Muscle of arm (tissue), 14 donors: Measurements from ENCODE around the gene SLC17A2. TPM values are rescaled to one million over a fixed set of nuclear protein-coding genes. Genes with fewer than 3 reads are reported as not detected.

Experiments
- DNase-seq: peaks from one replicate; pipeline ENCODE4 v3.0.0-alpha.2; 2013
- long read RNA-seq, 11 donors: transcript quantifications; one replicate each; lab custom pipeline, GENCODE V29; 2026
- polyA plus RNA-seq, 12 donors: library from polyadenylated mRNA; unstranded; fragments of 120-200 nt; gene quantifications; one replicate each; pipeline ENCODE4 v1.2.1, GENCODE V29; 2013; ENCODE audit not compliant: insufficient read length in 12 of 12

The SLC17A2 gene, protein sequence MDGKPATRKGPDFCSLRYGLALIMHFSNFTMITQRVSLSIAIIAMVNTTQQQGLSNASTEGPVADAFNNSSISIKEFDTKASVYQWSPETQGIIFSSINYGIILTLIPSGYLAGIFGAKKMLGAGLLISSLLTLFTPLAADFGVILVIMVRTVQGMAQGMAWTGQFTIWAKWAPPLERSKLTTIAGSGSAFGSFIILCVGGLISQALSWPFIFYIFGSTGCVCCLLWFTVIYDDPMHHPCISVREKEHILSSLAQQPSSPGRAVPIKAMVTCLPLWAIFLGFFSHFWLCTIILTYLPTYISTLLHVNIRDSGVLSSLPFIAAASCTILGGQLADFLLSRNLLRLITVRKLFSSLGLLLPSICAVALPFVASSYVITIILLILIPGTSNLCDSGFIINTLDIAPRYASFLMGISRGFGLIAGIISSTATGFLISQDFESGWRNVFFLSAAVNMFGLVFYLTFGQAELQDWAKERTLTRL
- under 1 TPM in 2 of 12 donors, not detected in 10; 0.11 to 0.30 TPM for polyA plus RNA-seq
- long read RNA-seq, donor 1: 0 reads
- long read RNA-seq, donor 2: 0 reads
- long read RNA-seq, donor 3: 0 reads
- long read RNA-seq, donor 4, partial matches to known transcripts: 8 of 8 reads
- long read RNA-seq, donor 4, other reads (novel, unspliced or antisense): 0 of 8 reads
- long read RNA-seq, donor 5, partial matches to known transcripts: 36 of 36 reads
- long read RNA-seq, donor 5, other reads (novel, unspliced or antisense): 0 of 36 reads
- long read RNA-seq, donor 6: 0 reads
- long read RNA-seq, donor 7: 0 reads
- long read RNA-seq, donor 8, partial matches to known transcripts: 7 of 7 reads
- long read RNA-seq, donor 8, other reads (novel, unspliced or antisense): 0 of 7 reads
- long read RNA-seq, donor 9: 0 reads
- long read RNA-seq, donor 10: 0 reads
- long read RNA-seq, donor 11: 0 reads

DNA sequence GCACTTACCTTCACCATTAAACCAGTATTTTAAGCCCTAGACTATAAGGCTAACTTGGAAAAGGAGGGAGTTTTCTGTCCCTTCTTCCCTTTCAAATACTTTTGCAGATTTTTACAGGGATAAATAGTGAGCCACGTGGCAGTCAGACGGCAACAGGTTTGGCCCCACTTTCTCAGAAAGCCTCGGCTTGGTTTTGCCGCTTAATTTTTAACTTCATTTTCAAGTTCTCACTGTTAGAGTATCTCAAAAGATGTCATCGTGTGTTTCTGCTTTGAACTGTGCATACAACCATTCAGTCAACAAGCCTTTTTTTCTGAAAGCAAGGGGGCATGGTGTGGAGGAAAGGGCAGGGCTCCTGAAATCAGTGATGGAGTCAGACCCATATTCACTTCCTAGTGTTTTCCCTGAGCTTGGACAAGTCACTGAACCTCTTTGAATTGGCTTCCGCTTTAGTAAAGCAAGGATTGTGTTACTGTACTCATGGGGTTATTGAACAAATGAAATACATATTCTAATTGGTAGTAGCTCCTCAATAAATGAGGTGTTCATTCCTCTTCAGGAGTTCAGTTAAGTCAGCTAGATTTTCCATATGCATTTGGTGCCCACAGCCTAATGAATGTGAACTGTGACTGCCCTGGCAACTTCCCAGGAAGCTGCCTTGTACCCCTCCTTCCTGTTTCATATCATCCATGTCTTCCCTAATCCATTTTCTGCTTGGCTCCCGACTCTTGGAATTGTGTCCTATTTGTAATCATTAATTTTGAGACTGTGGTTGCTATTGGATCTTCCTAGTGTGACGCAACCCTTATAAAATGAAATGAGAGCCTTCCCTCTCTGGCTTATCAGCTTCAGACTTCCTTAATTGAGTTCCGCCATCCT, at the start of gene SLC17A2:
TSS of gene SLC17A2 (minus strand) at position 160 of the 879 bp plus-strand sequence. CDS start 4,895 bp downstream, outside the sequence.
- no peak for DNase-seq

DNA sequence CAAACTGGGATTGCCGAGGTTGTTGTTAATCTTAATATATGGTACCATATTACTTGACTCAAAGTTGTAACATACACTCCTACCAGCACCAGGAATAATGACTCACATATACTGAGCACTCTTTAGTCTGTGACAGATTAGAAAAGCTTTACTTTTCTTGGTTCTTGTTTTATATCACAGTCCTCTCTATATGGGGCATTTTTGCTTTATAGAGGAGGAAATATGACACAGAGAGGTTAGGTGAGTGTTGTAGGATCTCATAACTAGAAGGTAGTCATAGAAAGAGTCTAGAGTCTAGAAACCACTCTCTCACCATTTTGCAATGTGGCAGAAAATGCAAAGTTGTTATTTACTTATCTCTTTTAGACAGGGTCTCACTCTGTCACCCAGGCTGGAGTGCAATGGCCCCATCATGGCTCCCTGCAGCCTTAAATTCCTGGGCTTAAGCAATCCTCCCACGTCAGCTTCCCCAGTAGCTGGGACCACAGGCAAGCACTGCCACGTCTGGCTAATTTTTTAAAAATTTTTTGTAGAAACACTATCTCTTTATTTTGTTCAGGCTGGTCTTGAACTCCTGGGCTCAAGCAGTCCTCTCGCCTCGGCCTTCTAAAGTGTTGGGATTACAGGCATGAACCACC, 45.6 kb upstream of the SLC17A2 start:
- DNase-seq: no peak

DNA sequence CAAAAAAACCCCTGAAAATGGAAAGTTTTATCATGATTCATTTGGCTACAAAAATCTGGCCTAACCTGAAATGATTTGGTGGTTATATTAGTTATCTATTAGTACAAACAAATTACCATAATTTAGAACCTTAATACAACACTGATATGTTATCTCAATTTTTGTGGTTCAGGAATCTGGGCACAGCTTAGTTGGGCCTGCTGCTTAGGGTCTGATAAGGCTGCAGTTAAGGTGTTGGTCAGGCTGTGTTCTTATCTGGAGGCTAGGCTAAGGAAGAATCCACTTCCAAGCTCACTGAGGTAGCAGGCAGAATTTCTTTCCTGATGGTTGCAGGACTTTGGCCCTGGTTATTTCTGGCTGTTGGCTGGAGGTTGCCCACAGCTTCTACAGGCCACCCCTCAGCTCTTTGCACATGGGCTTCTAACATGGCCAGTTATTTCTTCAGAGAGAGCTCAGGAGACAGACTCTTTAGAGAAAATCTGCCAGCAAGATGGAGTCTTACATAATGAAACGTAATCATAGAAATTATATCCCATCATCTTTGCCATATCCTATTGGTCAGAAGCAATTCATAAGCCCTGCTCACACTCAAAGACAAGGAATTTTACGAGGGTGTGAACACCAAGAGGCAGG, 43.5 kb upstream of the SLC17A2 start:
- no peak for DNase-seq

DNA sequence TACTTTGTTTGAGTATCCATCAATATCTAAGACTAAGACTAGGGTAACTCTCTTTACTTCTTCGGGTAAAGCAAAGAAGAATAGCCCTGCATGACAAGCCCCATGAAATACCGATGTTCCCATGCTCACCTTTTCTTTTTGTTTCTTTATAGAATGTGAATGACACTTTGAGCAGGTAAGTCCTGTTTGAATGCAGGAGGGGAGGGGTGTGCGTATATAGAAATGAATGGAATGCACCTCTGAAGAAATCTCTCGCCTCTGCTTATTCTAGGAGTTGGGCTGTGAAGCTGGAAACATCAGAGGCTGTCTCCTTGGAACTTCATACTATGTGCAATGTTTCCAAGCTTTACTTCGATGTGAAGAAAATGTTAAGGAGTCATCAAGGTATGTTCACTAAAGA, 42.4 kb upstream of the SLC17A2 start:
- no peak for DNase-seq

DNA sequence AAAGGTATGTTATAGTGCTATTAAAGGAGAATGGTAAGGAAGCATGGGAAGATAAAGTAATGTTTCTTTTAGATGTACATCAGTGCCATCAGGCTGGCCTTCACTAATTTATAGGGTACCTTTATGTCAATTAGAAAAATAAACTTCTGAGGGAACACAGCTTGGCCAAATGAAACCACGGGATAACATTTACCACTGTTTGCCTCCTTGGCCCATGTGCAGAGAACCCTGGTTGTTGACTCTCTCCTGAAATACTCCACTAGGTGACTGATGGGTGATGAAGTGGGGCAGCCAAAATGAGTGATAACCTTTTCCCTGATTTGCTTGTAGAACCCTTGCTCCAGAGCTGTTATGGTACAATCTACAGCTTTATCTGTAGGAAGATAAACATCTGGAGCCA, 41.6 kb upstream of the SLC17A2 start:
- DNase-seq: no peak

DNA sequence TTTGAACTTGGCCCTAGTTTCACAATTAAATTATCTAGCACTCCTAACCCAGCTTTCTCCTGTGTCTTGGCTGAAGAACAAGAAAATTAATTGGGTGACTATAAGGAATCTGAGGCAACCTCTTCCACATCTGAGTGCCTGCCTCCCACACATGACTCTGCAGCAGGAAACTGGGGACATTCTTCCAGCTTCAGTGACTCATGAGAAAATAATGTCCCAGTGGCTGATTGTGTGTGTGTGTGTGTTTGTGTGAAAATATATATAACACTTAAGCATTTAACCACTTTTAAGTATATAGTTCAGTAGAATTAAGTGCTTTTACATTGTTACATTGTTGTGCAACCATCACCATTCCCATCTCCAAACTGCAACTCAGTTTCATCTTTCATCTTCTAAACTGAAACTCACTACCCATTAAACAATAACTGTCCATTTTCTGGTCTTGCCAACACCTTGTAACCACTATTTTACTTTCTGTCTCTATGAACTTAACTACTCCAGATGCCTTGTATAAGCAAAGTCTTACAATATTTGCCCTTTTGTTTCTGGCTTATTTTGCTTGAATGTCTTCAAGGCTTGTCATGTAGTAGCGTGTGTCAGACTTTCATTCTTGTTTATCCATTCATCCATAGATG, 40.8 kb upstream of the SLC17A2 start:
- no peak for DNase-seq

DNA sequence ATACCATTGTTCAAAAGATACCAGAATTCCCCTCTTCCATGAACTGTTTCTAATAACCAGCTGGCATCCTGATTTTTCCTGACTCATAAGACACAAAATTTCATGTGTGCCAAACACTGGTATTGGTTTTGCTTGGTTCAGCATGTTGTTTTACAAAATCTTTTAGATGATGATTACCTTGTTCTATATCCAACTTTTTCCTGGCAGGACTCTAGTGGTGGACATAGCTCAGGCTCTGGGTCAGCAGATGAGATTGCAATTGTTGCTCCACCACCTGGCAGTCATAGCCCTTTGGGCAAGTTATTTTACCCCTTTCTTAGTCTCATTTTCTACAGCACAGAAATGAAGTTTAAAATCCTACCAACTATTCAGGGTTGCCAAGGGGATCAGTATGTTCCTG, 38.3 kb upstream of the SLC17A2 start:
- DNase-seq: no peak

DNA sequence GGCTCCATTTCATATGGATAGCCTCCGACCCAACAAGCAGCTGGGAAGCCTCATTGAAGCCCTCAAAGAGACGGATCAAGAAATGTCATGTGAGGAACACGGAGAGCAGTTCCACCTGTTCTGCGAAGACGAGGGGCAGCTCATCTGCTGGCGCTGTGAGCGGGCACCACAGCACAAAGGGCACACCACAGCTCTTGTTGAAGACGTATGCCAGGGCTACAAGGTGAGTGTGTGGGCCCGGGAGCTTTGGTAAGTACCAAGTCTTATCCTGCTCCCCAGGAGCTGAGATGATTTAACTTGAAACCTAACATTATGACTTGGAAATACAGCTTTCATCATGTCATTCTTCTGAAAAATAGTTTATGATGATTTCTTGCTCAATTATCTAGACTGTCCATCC, 36.2 kb upstream of the SLC17A2 start:
- DNase-seq: no peak

DNA sequence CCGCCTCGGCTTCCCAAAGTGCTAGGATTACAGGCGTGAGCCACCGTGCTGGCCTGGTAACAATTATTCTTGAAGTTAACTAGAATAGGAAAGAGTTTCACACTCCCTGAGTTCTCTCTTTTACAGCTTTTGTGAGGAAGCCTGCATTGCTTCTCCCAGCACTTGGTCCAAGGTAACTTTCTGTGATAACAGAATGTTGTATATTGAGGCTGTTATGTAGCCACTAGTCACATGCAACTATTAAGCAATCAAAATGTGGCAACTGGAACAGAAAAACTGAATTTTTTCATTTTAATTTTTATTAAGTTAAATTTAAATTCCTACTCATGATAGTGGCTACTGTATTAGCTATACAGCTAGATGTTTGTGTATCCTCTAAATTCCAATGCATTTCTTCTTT, 34.6 kb upstream of the SLC17A2 start:
- DNase-seq: no peak

DNA sequence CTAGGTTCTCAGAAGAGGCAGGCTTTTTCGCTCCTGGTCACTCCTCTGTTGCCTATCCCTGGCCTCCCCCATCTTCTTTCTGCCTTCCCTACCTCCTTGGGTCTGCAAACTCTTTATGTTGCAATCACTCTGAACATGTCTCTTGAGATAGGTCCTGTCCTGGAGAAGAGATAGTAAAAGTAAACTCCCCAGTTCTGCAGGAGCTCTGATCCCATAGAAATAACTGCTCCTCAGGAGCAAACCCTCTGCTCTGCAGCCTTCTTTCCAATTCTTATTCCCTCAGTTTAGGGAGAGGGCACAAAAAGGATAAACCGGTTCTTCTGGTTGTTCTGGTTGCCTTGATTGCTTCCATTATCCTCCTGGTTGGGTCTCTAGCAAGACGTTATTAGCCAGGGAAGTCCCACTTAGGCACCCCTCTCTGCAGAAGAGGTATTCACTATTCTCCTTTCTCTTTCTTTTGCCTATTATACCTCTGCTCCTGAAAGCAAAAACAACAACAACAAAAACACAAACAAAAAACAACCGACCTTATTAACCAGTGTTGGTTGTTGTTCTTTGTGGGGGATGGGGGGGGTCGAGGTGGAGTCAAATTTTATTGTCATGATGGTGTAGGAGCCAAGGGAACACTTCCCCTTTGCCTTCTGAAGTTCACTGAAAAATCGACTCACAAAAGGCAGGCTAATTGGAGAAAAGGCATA, 33.1 kb upstream of the SLC17A2 start:
- DNase-seq: peak; percentile 15

DNA sequence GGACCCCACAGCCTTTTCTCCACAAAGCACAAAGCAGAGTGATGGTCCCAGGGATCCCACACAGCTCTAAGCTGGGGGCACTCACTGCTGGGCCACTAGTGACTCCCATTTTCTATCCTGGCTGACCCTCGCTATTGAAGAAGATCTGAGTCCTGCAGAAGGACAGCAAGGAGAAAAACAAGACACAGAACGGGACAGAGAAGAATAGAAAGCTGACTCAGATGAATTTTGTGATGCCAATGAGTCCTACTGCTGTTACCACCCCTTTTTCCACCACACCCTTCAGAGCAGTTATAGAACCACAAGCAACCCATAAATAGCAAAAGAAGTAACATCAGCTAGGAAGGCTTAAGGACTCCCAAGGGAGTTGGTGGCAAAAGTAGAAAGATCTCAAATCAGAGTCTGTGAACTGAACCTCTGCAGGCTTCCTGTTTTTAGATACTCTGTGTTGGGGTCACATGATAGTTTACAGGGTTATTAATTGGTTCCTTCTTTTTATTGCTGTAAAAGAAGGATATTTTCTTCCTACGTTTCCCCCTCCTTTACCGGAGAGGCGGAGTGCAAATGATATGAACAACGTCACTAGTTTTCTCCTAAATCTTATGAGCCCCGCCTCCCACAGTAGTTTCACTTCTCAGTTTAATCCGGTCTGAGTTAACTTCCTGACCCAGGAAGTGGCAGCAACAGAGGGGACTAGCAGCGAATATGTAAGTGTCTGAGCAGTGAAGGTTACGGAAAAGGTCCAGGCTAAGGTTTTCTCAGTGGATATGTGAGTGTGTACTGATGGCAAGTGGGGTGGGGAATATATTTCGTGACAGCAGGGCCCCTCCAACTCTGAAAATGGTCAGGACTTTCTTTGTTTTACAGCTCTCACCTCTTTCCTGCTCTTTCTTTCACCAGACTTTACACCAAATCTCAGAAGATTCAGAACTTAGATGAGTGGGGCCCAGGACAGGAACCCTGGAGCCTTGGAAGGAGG, 31.9 kb upstream of the SLC17A2 start, which contains the start of gene TRIM38:
TSS of gene TRIM38 (plus strand) at position 654 of the 979 bp plus-strand sequence. CDS start 3,721 bp downstream, outside the sequence.
- peak; percentile 88 for DNase-seq

DNA sequence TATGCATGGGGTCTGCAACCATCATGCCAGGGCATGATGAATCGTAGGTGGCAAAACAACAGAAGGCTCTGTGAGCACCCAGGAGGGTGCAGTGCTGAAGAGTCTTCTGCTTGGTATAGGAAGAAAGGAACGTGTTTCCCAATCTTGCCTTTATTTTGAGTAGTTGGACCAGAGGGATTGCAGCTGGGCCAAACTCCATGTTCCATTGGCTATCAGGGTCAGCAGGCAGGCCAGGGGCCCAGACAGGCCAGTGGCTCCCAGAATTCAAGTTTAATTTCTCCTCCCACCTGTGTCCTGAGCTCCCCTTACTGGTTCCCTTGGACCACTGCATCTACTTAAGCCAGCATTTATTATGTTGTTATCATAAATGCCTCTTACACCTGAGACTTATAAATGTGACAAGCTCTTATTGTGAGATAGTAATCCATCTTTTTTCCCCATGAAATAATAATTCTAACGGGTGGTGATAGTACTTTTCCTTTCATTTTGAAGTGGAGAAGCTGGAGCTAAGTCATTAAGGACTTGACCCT, 31.2 kb upstream of the SLC17A2 start:
- no peak for DNase-seq

DNA sequence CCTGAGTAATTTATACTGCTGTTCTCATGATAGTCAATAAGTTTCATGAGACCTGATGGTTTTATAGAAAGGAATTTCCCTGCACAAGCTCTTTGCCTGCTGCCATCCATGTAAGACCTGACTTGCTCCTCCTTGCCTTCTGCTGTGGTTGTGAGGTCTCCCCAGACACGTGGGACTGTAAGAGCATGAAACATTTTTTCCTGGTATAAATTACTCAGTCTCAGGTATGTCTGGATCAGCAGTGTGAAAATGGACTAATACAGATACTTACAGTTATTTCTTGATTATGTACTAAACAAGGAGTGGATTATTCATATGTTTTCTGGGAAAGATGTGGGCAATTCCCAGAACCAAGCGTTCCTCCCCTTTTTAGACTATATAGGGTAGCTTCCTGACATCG, 30.2 kb upstream of the SLC17A2 start:
- no peak for DNase-seq

DNA sequence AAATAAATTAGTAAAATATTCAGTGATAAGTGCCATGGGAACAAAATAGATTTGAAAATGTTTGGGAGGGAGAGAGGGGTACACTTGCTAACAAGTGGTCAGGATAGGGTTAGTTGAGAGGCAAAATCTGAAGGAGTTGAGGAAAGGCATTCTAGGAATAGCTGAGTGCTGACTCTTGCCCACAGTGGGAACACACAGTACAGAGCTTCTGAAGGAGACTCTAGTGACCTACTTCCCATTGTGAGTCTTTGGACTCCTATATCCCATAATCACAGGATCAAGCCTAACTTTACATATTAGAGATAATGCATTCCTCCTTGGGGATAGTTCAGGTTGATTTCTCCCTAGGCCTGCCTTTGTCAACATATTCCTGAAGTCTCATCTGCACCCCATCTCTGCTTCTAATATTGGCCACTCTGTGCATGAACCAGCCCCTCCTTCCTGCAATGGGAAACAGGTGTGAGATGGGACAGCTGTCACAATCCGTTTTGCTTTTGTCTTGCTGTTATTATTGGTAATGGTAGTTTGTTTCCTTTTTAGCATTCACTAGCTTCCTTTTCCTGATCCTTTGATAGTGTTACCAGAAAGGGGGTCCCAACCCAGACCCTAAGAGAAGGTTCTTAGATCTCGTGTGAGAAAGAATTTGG, 29.5 kb upstream of the SLC17A2 start:
- no peak for DNase-seq

DNA sequence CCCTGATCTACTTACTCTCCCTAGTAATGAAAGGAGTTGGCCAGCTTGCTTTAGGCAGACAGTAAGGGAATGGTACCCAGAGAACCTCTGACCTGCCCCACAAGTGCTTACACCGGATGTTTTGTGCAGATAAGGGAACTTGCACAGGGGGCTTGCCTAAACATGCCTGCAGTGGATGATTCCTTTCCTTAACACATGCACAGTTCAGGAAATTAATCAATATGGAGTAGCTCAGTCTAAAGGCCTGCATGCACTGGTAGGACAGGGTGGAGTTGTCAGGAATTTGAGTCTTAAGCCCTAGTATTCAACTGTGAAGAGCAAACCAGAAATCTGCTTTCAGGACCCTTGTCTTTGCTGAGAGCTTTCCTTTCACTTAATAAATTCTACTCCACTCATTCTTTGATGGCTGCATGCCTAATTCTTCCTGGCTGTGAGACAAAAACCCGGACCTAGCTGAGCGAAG, 28.2 kb upstream of the SLC17A2 start:
- DNase-seq: peak; percentile 14

DNA sequence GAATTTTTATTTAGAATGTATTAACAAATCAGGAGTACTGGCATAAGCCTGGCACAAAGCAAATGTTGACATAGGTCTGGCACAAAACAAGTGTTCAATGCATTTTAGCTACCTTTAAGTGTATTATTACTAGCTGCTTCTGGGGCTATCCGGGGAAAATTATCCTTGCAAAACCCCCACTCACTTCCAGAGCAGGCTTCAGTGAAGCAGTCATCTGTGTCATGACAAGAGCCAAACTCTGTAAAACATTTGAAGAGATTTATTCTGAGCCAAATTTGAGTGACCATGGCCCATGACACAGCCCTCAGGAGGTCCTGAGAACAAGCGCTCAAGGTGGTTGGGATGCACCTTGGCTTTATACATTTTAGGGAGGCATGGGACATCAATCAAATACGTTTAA, 25.7 kb upstream of the SLC17A2 start:
- no peak for DNase-seq

DNA sequence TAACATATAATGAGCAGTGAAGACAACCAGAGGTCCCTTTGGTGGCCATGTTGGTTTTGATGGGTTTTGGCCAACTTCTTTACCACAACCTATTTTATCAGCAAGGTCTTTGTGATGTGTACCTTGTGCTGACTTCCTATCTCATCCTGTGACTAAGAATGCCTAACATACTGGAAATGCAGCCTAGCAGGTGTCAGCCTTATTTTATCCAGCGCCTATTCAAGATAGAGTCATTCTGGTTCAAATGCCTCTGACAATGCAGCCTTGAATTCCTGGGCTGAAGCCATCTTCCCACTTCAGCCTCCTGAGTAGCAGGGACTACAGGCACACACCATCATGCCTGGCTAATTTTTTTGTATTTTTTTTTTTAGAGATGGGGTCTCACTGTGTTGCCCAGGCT, 24.3 kb upstream of the SLC17A2 start:
- DNase-seq: no peak
